ENCODE measurements around the gene LARP4B.

DNA sequence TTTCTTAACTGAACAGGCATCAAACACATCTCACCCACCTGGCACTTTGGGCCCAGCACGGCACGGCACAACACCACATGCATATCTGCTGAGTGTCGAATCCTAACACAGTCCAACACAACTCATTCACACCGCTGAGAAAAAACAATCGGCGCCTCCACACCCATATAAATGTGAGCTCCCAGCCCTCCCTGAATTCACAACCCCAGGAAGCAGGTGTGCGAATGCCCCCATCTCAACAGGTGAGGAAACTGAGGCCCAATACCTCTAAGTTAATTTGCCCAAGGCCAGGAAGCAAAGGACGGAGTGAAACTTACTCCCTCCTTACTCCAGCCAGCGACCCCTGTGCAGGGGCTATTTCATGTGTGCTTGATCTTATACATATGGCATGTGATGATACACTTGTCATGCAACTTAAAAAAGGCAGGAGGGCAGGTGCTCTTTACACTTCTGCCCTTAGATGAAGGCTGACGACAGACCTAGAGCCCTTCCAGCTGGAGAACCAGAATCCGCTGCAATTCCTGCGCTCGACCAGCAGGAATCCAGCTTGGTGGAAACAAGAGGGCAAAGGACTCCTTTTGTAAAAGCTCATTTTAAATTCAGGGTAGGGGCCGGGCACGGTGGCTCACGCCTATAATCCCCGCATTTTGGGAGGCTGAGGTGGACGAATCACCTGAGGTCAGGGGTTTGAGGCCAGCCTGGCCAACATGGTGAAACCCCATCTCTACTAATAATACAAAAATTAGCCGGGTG, 116.0 kb downstream of the LARP4B start:
- TF ChIP-seq POLR2A (IDR thresholded peaks at IDR 0.05; ENCODE audit: low read depth, low read length) (no peak), GATA2 (IDR thresholded peaks at IDR 0.05; ENCODE audit: insufficient read depth, insufficient read length, low read depth, low read length) (no peak), POLR2AphosphoS5 (IDR thresholded peaks at IDR 0.05; ENCODE audit: insufficient read depth, low read depth, low read length) (no peak), MYC (IDR thresholded peaks at IDR 0.05; ENCODE audit: low read depth, low read length) (no peak), EZH2 (IDR thresholded peaks at IDR 0.05; ENCODE audit: borderline replicate concordance, low read depth, low read length, severe bottlenecking) (no peak), FOS (IDR thresholded peaks at IDR 0.05; ENCODE audit: borderline replicate concordance, insufficient read depth, low read length) (no peak), JUN (IDR thresholded peaks at IDR 0.05; ENCODE audit: borderline replicate concordance, insufficient read depth, insufficient read length, low read depth) (no peak)
- TF ChIP-seq, protein P1, sequence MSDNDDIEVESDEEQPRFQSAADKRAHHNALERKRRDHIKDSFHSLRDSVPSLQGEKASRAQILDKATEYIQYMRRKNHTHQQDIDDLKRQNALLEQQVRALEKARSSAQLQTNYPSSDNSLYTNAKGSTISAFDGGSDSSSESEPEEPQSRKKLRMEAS (IDR thresholded peaks at IDR 0.05; ENCODE audit: insufficient read depth, insufficient read length), result no peak
- TF ChIP-seq, protein P2, sequence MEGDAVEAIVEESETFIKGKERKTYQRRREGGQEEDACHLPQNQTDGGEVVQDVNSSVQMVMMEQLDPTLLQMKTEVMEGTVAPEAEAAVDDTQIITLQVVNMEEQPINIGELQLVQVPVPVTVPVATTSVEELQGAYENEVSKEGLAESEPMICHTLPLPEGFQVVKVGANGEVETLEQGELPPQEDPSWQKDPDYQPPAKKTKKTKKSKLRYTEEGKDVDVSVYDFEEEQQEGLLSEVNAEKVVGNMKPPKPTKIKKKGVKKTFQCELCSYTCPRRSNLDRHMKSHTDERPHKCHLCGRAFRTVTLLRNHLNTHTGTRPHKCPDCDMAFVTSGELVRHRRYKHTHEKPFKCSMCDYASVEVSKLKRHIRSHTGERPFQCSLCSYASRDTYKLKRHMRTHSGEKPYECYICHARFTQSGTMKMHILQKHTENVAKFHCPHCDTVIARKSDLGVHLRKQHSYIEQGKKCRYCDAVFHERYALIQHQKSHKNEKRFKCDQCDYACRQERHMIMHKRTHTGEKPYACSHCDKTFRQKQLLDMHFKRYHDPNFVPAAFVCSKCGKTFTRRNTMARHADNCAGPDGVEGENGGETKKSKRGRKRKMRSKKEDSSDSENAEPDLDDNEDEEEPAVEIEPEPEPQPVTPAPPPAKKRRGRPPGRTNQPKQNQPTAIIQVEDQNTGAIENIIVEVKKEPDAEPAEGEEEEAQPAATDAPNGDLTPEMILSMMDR (IDR thresholded peaks at IDR 0.05; ENCODE audit: extremely low read depth in 1 of 2, insufficient read depth in 1 of 2, low read depth in 1 of 2, low read length in 2 of 2), result peak in 1 of 2 donors; percentile 14

Data from endothelial cell of umbilical vein (primary cell).